Stimulated activated CD4-positive, alpha-beta T cell treated with anti-CD3 and anti-CD28 coated beads, Interleukin-4, amount 100 ng/mL, for 1 hour (primary cell): Measurements from ENCODE around the gene ARHGEF19.
"Not testable (repeated sequence)": the region's sequence is repeated elsewhere in the genome, so short reads cannot be mapped to it uniquely, and the experiment has no call there.

Source experiments
- DNase-seq: peaks from one replicate; pipeline ENCODE4 v3.0.0-alpha.2; 2020

ARHGEF19 gene

DNA sequence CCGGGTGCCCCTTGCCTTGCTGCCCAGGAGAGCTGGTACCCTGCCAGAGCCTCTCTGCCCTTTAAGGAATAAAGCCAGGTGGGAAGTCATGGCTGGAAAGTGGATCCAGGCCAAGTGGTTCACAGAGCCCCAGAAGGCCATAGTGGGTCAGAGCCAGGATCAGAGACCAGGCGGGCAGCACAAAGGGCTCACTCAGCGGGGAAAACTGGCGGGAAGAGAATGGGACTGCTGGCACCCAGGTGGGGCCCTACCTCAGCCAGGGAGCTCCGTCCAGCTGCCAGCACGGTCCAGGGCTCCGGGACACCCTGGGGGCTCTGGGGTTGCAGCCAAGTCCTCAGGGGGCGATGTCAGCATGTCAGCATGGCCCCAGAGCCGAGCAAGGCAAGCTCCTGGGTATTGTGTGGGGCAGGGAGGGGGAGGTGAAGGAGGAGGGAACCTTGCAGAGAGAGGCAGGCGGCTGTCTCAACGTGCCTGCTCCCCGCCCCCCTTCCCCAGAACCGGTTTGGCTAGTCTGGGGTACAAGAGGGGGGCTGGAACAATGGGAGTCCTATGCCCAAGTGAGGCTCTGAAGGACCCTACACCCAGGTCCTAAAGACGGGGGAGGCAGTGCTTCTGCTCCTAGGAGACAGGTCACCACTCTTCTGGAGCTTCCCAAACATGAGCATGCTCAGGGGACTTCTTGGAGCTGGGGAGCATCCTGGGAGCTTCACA is at the start of gene ARHGEF19:
Gene ARHGEF19, minus strand, starts transcription at position 402 of the 711 bp plus-strand sequence. CDS start 3,598 bp downstream, outside the sequence.
- DNase-seq = no peak

DNA sequence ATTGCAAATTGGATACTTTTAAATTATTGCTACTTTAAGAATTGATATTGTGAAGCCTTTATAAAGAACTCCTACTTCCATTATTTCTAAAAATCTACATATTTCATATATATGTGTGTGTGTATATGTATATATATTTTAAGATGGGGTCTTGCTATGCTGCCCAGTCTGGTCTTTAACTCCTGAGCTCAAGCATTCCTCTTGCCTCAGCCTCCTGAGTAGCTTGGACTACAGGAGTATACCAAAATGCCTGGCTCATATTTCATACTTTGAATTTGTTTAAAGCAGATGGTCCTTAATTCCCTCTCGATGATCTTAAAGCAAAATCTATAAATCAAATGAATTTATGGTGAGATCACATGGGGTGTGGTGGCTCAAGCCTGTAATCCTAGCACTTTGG is 49.6 kb upstream of the ARHGEF19 start:
- DNase-seq = no peak

DNA sequence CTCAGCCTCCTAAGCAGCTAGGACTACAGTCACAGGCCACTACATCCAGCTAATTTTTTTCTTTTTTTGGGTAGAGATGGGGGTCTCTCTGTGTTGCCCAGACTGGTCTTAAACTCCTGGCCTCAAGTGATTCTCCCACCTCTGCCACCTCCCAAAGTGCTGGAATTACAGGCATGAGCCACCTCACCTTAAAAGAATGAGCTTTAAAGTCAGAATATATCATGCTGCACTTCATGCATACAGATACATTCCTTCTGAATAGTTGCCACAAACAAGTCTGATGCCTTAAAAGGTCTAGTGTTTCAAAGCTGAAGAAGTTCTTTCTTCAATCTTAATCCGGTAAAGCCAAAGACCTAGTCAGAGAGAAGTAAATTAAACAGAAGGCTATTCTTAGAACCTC is 48.4 kb upstream of the ARHGEF19 start:
- no peak for DNase-seq

DNA sequence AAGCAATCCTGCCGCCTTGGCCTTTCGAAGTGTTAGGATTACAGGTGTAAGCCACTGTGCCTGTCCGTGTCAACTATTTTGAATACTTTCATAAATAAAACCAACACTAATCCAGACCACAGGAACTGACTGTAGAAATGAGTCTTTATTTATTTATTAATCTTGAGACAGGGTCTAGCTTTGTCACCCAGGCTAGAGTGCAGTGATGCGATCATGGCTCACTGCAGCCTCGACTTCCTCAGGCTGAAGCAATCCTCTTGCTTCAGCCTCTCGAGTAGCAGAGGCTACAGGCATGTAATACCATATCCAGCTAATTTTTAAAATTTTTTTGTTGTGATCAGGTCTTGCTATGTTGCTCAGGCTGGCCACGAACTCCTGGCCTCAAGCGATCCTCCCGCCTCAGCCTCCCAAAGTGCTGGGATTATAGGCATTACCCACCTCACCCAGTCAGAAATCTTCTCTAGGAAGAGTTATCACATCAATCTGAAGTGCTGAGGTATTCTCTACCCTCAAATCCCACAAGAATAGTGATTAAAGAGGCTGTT is 46.2 kb upstream of the ARHGEF19 start:
- no peak for DNase-seq

DNA sequence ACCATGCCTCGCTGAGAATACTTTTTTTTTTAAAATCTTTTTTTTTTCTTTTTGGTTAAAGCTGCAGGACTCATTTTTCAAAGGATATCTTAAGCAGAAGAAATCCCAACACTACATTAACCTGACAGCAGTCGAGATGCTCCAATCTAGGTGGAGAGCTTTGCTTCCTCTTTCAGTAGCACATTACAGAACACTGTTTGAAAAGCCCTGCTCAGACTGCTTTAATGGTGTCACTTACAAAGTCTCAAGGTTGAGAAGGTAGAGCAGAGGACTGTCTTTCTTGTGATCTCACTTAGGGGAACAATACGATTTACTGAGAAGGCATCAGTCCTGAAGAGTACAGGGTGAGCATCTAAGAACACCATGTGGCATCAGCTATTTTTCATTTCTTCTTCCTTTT is 45.5 kb upstream of the ARHGEF19 start:
- no peak for DNase-seq

DNA sequence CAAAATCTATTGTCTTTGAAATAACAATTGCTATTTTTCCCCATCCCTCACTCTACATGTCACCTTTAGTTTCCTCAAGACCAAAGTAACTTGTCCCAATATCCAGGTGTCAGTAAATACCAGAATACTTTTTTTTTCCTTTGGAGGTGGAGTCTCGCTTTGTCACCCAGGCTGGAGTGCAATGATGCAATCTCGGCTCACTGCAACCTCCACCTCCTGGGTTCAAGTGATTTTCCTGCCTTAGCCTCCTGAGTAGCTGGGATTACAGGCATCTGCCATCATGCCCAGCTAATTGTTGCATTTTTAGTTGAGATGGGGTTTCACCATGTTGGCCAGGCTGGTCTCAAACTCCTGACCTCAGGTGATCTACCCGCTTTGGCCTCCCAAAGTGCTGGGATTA is 45.1 kb upstream of the ARHGEF19 start:
- DNase-seq = not testable (repeated sequence)

DNA sequence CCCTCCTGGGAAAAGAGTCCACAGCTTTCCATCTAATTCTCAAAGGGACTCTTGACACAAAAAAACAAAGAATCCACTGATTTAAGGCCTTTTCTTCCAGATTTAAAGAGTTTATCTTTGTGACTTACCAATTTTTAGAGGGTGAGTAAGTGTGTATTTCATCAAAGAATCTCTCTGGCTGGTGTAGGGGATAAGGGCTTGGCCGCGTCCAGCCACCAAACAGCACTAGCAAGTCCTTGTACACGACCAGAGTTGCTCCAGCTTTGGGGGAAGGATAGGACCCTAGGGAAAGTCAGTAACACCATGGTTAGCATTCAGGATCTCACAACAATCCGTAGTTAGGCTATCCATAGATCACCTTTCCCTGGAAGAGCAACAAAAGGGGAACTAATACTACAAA is 44.0 kb upstream of the ARHGEF19 start:
- DNase-seq = no peak

DNA sequence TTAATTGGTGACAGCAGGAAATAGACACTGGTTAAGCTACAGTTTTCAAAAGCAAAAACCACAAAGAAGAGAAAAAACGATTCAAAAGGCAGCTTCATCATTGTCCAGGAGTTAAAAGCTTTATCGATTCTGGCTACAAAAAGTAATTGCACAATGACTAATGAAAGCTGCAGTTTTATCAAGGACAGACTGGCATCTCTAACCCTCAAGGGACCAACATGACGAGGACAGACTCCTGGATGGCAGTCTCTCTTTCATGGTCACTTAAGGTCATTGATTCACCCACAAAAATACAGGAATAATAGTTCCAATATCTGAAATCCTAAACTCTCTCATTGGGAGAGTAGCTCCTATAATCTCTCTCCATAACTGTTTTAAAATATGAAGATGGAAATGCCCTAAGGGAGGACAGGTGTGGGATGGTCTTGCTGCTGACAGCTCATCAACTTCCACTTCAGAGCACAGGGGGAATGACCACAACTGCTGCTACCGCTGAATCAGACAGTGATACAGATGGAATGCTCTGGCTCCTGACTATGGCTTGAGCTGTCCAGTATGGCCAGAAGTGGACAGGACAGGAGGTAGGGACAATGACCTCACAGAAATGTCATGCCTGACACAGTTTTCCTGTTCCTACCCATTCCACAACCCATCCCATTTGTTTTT is 41.9 kb upstream of the ARHGEF19 start:
- no peak for DNase-seq

DNA sequence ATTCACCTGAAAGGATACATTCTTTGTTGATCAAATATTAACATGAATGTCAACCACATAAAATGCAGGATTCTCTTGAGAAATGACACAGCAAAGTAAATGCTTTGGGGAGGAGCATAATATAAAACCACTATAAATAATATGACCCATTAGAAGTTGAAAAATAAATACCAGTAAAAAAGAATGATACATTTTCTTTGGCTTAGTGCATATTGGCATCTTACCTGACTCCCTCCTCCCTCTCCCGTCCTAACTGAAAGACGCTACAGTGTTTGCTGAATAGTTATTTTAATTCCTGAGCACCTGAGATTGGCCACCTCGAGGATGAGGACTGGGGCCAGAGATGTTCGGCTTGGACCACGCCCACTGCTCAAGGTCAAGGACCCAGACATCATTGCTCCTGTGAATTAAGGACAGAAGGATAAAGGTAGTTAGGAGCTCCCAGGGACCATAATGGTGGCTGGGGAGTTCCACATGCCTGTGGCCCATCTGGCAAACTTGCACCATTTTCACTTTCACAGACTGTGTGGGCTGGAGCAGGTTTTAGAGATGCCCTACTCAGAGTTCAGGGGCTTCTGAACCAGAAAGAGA is 41.0 kb upstream of the ARHGEF19 start:
- DNase-seq = no peak

DNA sequence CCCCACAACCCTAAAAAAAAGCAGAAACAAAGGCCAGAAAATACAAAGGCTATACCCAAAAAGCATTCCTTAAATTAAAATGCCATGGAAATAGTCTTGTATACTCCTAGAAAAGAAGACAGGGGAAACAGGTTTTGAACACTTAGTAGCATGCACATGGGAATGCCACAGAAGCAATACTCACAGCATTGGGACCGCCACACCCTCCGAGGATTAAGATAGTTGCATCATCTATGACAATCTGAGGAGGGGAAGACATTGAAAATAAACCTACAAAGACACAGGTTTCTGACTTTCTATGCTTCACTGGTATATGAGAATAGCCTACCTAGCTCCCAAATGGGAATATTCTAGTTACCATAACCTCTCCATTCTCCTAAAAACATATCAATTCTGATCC is 40.5 kb upstream of the ARHGEF19 start:
- no peak for DNase-seq

DNA sequence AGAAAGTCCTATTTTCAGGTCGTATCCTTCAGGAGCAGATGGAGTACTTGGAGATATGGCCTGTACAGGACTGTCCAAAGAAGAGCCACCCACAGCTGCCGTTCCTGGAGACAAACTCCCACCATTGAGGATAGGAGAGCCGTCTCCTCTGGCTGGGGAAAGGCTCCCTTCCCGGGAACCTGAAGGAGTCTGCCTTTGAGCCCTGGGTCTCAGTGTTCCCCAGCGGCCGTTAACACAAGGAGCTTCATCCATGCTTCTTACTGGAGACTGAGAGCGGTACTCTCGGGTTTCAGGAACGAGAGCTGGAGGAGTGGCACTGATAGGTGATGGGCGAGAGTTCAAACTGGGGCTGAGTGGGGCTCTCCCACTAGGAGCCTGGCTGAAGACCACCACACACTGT is 38.9 kb upstream of the ARHGEF19 start:
- no peak for DNase-seq

DNA sequence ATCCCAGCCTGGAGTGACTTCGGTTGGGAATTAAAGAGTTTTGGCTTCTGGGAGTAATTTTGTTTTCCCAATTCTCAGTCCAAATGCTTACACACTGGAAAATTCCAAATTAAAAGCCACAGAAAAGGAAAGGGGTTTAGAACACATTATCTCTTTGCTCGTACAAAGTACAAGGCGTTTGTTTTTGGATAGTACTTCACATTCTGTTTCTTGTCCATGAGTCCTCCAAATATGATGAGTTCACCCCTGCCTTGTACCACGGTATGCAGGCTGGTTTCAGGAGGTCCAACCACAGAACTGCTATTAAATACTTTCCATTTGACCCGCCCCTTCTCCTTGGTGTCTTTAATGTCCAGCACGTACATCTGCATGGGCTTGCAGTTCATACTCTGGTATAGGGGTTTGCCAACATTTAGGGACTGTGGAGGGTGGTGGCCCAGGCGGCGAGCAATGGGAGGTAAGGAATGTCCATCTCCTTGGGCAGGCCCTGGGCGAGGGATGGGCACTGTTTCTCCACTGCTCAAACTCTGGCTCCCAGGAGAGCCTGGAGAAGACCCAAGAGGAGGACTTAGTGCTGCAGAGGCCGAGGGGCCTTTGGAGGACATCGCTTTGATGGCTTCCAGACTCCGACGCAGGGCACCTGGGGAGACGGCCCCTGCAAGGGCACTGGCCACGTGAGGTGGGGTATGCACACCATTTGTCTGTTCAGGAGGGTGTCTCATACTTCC is 38.2 kb upstream of the ARHGEF19 start:
- DNase-seq = no peak

DNA sequence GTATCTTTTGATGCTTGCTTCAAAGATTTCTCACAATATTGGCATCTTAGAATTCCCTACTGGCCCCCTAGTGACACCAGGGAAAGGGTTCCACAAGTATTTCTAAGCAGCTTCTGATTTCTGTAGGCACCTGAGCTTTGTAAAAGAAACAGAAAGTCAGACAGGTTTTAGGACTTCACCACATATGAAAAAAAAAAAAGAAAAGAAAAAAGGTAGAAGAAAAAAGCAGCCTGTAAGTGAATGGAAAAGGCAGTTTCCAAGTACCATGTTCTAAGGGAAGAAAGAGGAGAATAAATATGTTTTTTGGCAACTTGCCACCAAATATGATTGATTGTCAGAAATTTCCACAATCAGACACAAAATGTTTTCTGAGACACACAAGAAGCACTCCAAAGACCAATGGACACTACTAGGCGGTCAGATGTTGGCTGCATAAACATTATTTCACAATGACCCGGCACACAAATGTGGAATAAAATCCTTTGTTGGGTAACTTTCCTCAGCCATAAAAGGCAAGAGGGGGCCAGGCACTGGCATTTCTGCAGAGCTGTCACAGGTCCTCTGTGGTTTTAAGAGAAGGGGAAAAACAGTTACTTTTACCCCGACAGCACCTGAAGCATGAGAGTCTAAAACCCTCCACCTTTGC is 37.3 kb upstream of the ARHGEF19 start:
- no peak for DNase-seq

DNA sequence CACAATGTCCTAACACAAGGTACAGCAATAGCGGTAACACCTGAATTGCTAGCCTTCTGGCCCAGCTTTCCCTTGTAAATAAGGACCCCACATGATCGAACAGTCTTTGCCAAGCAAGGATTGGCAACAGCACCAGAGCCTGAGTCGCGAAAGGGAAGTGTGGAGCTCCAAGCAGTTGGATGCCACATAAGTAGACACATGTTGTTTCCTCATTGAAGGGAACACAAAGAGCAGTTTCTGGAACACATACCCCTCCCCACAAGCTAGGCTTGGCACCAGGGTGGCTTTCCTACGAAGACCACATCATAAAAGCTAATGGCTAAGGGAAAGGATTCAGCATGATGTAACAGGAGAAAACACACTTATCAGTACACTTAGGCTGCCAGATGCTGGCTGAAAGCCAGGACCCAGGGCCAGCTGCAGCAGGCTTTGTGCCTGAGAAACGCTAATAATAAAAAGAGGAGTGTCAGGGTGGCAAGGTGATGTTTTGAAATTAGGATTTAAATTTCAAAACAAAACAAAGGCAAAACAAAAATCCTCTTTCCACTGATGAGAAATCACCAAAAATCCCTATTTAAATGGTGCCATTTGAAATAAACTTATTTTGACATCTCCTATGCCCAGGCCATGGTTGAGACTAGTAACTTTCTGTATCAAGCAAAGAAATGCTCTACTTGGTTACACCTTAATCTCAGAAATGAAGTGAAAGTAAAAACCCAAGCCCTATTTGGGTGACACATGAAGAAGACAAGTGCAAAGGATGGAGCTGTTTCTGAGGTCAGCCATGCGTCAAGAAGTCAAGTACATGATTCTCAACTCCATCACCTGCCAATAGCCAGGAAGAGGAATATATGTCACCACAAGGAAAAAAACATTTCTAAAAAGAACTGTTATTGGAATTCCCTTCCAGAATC is 36.4 kb upstream of the ARHGEF19 start:
- DNase-seq = no peak

DNA sequence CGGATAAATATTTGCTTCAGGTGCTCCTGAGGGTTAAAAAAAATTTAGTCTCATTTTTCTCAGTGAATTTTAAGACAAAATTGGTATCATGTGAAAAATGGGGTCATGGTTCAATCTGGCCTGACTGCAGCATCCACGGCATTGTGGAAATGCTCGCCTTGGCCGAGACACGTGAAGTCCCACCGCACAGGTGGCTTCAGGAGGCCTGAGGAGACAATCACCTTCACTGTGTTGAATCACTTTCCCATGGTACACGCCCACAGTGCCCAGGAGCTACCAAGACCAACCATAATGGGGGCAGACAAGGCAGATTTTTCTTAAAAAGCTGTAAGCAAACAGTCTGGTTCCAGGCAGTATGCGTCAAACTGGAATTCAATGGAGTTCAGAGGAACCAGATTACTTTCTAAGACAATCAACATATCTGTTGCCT is 35.6 kb upstream of the ARHGEF19 start:
- DNase-seq = no peak

DNA sequence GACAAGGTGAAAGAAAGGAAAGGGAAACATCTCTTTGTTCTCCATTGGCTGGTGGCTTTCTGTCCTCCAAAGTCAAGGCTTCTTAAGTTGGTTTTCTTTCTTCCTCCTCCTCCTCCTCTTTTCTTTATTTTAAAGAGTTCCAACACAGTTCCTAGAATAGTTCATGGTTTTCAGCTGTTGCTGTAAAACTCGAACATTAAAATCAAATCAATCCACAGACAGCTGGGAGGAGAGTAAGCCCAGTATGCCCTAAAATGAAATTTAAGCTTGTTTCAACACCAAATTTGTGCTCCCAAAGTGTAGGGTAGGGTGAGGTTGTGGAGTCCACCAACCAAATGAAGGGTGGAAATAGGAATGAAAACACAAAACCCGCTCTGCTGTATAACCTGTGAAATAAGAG is 35.0 kb upstream of the ARHGEF19 start:
- DNase-seq = no peak

DNA sequence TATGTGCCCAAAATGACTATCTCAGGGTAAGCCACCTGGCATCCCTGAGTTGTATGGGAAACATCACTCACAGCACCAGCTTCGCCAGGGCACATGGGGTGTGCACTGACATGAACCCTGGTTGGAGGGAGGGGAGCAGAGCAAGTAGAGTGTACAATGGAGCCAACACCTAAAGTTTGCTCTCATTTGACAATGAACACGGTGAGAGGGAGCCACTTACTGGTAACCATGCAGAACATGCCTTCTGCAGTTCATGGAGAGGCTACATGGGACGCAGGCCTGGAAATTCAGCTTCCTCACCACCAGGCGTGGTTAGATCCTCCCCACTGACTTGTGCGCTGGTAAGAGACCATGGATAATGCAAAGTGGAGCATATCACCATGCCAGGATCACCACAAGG is 34.5 kb upstream of the ARHGEF19 start:
- DNase-seq = no peak

DNA sequence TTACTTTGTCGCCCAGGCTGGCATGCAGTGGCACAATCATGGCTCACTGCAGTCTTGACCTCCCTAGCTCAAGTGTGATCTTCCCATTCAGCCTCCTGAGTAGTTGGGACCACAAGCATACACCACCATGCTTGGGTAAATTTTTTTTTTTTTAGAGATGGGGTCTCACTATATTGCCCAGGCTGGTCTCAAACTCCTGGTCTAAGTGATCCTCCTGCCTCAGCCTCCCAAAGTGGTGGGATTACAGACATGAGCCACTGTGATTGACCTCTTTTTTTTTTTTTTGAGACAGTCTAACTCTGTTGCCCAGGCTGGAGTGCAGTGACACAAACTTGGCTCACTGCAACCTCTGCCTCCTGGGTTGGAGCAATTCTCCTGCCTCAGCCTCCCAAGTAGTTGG is 33.8 kb upstream of the ARHGEF19 start:
- not testable (repeated sequence) for DNase-seq

DNA sequence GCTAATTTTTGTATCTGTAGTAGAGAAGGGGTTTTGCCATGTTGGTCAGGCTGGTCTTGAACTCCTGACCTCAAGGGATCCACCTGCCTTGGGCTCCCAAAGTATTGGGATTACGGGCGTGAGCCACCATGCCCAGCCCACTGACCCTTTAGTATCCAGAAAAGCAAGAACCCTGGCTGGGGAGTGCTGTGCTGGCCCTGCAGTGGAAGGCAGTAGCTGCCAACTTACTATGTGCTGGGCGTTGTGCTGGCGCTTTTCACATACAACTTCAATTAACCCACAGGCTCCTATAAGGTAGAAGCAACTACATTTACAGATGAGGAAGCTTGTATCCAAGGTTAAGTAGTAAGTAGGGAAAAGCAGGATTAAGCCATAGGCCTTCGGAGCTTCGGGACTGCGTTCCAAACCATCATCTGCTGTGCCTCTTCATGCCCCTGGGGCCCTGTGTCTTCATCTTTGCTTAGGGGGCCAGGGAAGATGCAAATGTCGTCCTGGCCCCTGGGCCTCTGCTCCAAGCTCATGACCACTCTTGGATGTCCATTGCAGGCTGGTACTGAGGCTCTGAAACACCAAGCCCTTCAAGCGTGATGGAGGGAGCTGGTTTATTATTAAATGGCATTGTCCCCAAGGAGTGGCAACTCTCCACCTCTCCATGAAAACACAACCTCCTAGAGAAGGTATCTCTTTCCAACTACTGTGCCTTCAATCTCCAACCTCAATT is 33.2 kb upstream of the ARHGEF19 start:
- DNase-seq = no peak

DNA sequence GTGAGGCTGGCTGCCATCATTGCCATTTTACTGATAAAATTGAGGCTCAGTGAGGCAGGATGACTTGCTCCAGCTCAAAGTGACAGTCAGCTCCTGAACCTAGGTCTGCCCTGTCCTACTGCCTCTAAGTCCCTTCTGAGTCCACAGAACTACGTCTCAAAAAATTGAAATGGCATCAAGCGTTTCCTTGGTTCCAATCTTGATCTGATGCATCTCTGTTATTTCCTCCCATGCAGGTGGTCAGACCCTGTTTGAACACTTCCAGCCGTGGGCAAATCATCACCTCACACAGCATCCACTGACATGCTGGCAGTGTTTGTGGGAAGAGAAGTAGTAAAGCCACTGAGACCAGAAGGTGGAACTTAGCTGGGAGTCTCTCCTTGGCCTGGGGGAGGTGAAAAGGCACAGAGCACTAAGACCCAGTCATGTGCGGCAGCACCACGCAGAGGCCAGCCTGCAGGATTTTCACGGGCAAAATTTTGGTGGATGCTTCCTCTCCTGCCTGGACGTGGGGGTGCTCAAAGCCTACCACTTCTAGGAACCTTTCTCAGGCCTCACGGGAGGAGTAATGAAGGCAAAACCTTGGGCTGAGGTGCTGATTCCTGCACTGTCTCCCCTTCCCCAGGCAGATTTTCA is 32.3 kb upstream of the ARHGEF19 start:
- DNase-seq = no peak
